K562 (cell line): ENCODE data around the gene MICU1. TPM values are rescaled to one million over a fixed set of nuclear protein-coding genes. Genes with fewer than 3 reads are reported as not detected.
"Not testable (repeated sequence)": the region's sequence is repeated elsewhere in the genome, so short reads cannot be mapped to it uniquely, and the experiment has no call there.

Experiments
- ATAC-seq: fragments of 200-7000 bp; cut with Tn5 transposase; 3 replicates; pipeline ENCODE4 v1.9.1; 2020; ENCODE audit warnings: moderate library complexity
- BruUV-seq: library from RNA; stranded (reverse); fragments of 400-500 nt; replicated peaks from 2 replicates; lab custom pipeline; 2021; lab: Mats Ljungman, UMichigan
- CTCF ChIA-PET: fragments of 300-600 bp; formaldehyde crosslinking; extraction: SDS; loops from one replicate; lab custom pipeline; 2021; ENCODE audit warnings: low intra/inter-chr PET ratio; lab: Yijun Ruan, JAX
- POLR2A ChIA-PET: fragments of 300-600, 350-650 bp; sonication (Branson Sonifier 250); formaldehyde crosslinking; extraction: SDS; loops from one replicate; lab custom pipeline; 2021; ENCODE audit warnings: antibody characterized with exemption, inconsistent platforms; lab: Yijun Ruan, JAX
- DNase-seq, 4 experiments: peaks; one replicate each; pipeline versions ENCODE4 v3.0.0 to v3.0.0-alpha.2; 2011 to 2018; ENCODE audit warnings: low spot score in 3 of 4, mixed read lengths in 3 of 4; ENCODE audit errors: extremely low read depth in 1 of 4
- FAIRE-seq: peaks from 2 replicates; lab custom pipeline; 2011; peaks lifted over from hg19 to GRCh38; lab: Jason Lieb, UNC
- H2AFZ ChIP-seq: 2 replicates; pipeline ENCODE4 v1.6.0; 2011; ENCODE audit warnings: low read depth, low read length, control low read depth, inconsistent platforms
- H3K27ac ChIP-seq: fragments of 200-600 bp; 3 replicates; pipeline ENCODE4 v1.8.0; 2011; ENCODE audit warnings: low read depth, mild to moderate bottlenecking, control low read depth, inconsistent platforms, low read length, moderate library complexity, mixed read lengths; ENCODE audit errors: extremely low read depth
- H3K27me3 ChIP-seq, 2 experiments: fragments of 300-600 bp in 1 of 2; 2 replicates in 1 of 2; 3 replicates in 1 of 2; pipeline versions ENCODE4 v1.6.0 to v1.8.0; 2011; ENCODE audit warnings: inconsistent platforms in 2 of 2, low read length in 2 of 2, mild to moderate bottlenecking in 1 of 2, mixed read lengths in 1 of 2, moderate library complexity in 1 of 2; ENCODE audit not compliant: control insufficient read depth in 2 of 2, insufficient read depth in 2 of 2
- H3K36me3 ChIP-seq: fragments of 300-600 bp; 3 replicates; pipeline ENCODE4 v1.8.0; 2011; ENCODE audit warnings: mild to moderate bottlenecking, low read length, inconsistent platforms; ENCODE audit not compliant: control insufficient read depth, insufficient read depth
- H3K4me1 ChIP-seq, 2 experiments: fragments of 200-600 bp in 1 of 2; replicated peaks in 1 of 2; 2 replicates in 1 of 2; 3 replicates in 1 of 2; pipeline versions ENCODE4 v1.5.1 to v1.8.0; 2011; ENCODE audit warnings: inconsistent platforms in 2 of 2, low read length in 2 of 2, mild to moderate bottlenecking in 1 of 2, mixed read lengths in 1 of 2, moderate library complexity in 1 of 2; ENCODE audit not compliant: control insufficient read depth in 2 of 2, insufficient read depth in 2 of 2
- H3K4me2 ChIP-seq: 2 replicates; pipeline ENCODE4 v1.6.1; 2011; ENCODE audit warnings: low read length, control low read depth, inconsistent platforms, mixed read lengths; ENCODE audit not compliant: insufficient read depth
- H3K4me3 ChIP-seq: fragments of 200-600 bp; sonication (generic), shearing (Covaris generic); 2 replicates; pipeline ENCODE4 v1.5.1; 2016; ENCODE audit warnings: control low read depth, inconsistent platforms
- H3K79me2 ChIP-seq: fragments of 200-600 bp; 3 replicates; pipeline ENCODE4 v1.8.0; 2011; ENCODE audit warnings: low read length, inconsistent platforms; ENCODE audit not compliant: control insufficient read depth, insufficient read depth
- H3K9ac ChIP-seq, 2 experiments: 2 replicates each; pipeline versions ENCODE4 v1.6.0 to v1.6.1; 2011; ENCODE audit warnings: low read depth in 2 of 2, low read length in 2 of 2, control low read depth in 1 of 2, inconsistent platforms in 1 of 2, mild to moderate bottlenecking in 1 of 2, mixed read lengths in 1 of 2; ENCODE audit not compliant: insufficient read depth in 1 of 2
- H3K9me1 ChIP-seq: one replicate; pipeline ENCODE4 v1.6.0; 2011; ENCODE audit warnings: inconsistent platforms, mild to moderate bottlenecking, low read length, moderate library complexity; ENCODE audit not compliant: control insufficient read depth, insufficient read depth
- H3K9me3 ChIP-seq: replicated peaks from 2 replicates; pipeline ENCODE4 v1.5.1; 2011; ENCODE audit warnings: low read depth, low read length, inconsistent platforms; ENCODE audit not compliant: control insufficient read depth, insufficient read depth
- H4K20me1 ChIP-seq: replicated peaks from 2 replicates; pipeline ENCODE4 v1.6.1; 2011; ENCODE audit warnings: low read length, inconsistent platforms, mixed read lengths; ENCODE audit not compliant: control insufficient read depth, insufficient read depth
- IRF2 ChIP-seq: sonication (generic); formaldehyde crosslinking; IDR thresholded peaks from 2 replicates; pipeline ENCODE4 v1.8.1; 2022; ENCODE audit warnings: mild to moderate bottlenecking, missing genetic modification reagents
- WGBS: fragments of 100-300 bp; shearing (Covaris generic); methylation state at CpG from one replicate; pipeline ENCODE4 v1.1.6; 2016; ENCODE audit warnings: low coverage, mixed read lengths; ENCODE audit not compliant: insufficient coverage; ENCODE audit errors: missing lambda C conversion rate; 5-methylcytosine and 5-hydroxymethylcytosine counted together
- in situ Hi-C: fragments of 300-500 bp; cut with MboI; formaldehyde crosslinking; loops from 4 replicates; pipeline ENCODE4 v1.15.0; 2018; ENCODE audit warnings: inconsistent platforms, mixed read lengths
- intact Hi-C: fragments of 100-400 bp; cut with micrococcal nuclease; formaldehyde crosslinking; loops from 2 replicates; pipeline ENCODE4 v1.14.2; 2022
- polyA plus RNA-seq, 8 experiments: library from polyadenylated mRNA; depleted of rRNA in 4 of 8; stranded (reverse) in 5 of 8; unstranded in 3 of 8; fragments of >200 nt; fragmentation: Nextera tagmentation in 2 of 8; fragmentation: Illumina TruSeq in 1 of 8; extraction: Ambion mirVana in 2 of 8; extraction: Trizol in 1 of 8; gene quantifications; 2 replicates each; pipeline versions ENCODE4 v1.2.1 to v1.2.3, GENCODE V29; 2011 to 2014; ENCODE audit warnings: inconsistent platforms in 1 of 8, missing spikeins in 1 of 8
- total RNA-seq, 7 experiments: library from RNA; depleted of rRNA in 6 of 7; stranded (reverse); fragments of >200 nt in 6 of 7; fragmentation: Illumina TruSeq in 2 of 7; extraction: Trizol in 2 of 7; gene quantifications; 2 replicates each; pipeline versions ENCODE4 v1.2.1 to v1.2.3, GENCODE V29; 2011 to 2021; ENCODE audit warnings: low replicate concordance in 1 of 7
- TF ChIP-seq, protein P1 (sequence below), 2 experiments: IDR thresholded peaks in 1 of 2; conservative IDR thresholded peaks in 1 of 2; 2 replicates each; pipeline ENCODE4 v1.6.1; 2016; ENCODE audit warnings: low read depth in 2 of 2, mild to moderate bottlenecking in 1 of 2, missing compliant biosample characterization in 1 of 2, missing genetic modification characterization in 1 of 2, moderate library complexity in 1 of 2
- TF ChIP-seq, protein P2 (sequence below): fragments of 450-650 bp; IDR thresholded peaks from 2 replicates; pipeline ENCODE4 v1.6.1; 2016

Gene MICU1
- total and polyA plus RNA-seq, 9 of the 15 experiments (the other 6 are each of a cell fraction or from before 2014, with no cell fraction given) = 29.3 to 76.8 (median 48.4) TPM

DNA sequence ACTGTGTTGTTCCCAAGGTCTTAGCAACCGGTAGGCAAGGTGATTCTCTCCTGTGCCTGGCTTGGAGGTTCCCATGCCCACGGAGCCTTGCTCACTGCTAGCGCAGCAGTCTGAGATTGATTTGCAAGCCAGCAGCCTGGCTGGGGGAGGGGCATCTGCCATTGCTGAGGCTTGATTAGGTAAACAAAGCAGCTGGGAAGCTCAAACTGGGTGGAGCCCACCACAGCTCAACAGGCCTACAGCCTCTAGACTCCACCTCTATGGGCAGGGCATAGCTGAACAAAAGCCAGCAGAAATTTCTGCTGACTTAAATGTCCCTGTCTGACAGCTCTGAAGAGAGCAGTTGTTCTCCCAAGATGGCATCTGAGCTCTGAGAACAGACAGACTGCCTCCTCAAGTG is 230.3 kb downstream of the MICU1 start:
- not testable (repeated sequence) for BruUV-seq

More for the DNA sequence above, 230.3 kb downstream of the MICU1 start:
- FAIRE-seq, CTCF ChIA-PET, H4K20me1 ChIP-seq, H3K4me1 ChIP-seq, H3K27me3 ChIP-seq, in situ Hi-C loops, H2AFZ ChIP-seq, H3K79me2 ChIP-seq, H3K4me3 ChIP-seq, H3K4me2 ChIP-seq, ATAC-seq, intact Hi-C loops, H3K27ac ChIP-seq: not testable (repeated sequence)
- POLR2A ChIA-PET = interaction anchor here (1.1 to 1.4 kb wide), 3 partner anchors 10 to 23 kb away, joined by 3 read pairs; no protein-coding TSS in a partner anchor
- DNase-seq = peak in 1 of 4 experiments; percentile 43
- WGBS = 77% methylated on average over 3 of the region's 3 CpGs
- TF ChIP-seq IRF2 (CRISPR knock-in tag) = 0 out of 2 replicates have a peak, but pooled peaks have one; percentile 45
- TF ChIP-seq, protein P1, sequence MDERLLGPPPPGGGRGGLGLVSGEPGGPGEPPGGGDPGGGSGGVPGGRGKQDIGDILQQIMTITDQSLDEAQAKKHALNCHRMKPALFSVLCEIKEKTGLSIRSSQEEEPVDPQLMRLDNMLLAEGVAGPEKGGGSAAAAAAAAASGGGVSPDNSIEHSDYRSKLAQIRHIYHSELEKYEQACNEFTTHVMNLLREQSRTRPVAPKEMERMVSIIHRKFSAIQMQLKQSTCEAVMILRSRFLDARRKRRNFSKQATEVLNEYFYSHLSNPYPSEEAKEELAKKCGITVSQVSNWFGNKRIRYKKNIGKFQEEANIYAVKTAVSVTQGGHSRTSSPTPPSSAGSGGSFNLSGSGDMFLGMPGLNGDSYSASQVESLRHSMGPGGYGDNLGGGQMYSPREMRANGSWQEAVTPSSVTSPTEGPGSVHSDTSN (CRISPR knock-in tag; IDR thresholded peaks at IDR 0.05; ENCODE audit: low read depth) = not testable (repeated sequence)
- TF ChIP-seq, protein P1 (tag; conservative IDR thresholded peaks at IDR 0.05; ENCODE audit: low read depth) = 0 out of 2 replicates have a peak, but pooled peaks have one; percentile 10
- TF ChIP-seq, protein P2, sequence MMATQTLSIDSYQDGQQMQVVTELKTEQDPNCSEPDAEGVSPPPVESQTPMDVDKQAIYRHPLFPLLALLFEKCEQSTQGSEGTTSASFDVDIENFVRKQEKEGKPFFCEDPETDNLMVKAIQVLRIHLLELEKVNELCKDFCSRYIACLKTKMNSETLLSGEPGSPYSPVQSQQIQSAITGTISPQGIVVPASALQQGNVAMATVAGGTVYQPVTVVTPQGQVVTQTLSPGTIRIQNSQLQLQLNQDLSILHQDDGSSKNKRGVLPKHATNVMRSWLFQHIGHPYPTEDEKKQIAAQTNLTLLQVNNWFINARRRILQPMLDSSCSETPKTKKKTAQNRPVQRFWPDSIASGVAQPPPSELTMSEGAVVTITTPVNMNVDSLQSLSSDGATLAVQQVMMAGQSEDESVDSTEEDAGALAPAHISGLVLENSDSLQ = peak; percentile 8; the same call in 1 of the 2 replicates
- TF ChIP-seq, all 486 proteins: peak for 3; not testable (repeated sequence) for 483
- not testable (repeated sequence) for H3K9me3 ChIP-seq, H3K9me1 ChIP-seq, H3K36me3 ChIP-seq, H3K9ac ChIP-seq
